Retinal pigment epithelial cell (primary cell): Measurements from ENCODE around the gene RPGRIP1L.

ENCODE experiments used
- DNase-seq: peaks from one replicate; pipeline ENCODE4 v3.0.0-alpha.2; 2010; ENCODE audit warnings: low read depth
- H3K4me3 ChIP-seq: 2 replicates; pipeline ENCODE4 v1.5.1; 2011; ENCODE audit warnings: mild to moderate bottlenecking, low read length, control low read depth, moderate library complexity
- TF ChIP-seq, protein P1 (sequence below): conservative IDR thresholded peaks from 2 replicates; pipeline ENCODE4 v1.5.1; 2011; ENCODE audit warnings: low read depth, low read length, control low read depth, inconsistent platforms

The RPGRIP1L gene

DNA sequence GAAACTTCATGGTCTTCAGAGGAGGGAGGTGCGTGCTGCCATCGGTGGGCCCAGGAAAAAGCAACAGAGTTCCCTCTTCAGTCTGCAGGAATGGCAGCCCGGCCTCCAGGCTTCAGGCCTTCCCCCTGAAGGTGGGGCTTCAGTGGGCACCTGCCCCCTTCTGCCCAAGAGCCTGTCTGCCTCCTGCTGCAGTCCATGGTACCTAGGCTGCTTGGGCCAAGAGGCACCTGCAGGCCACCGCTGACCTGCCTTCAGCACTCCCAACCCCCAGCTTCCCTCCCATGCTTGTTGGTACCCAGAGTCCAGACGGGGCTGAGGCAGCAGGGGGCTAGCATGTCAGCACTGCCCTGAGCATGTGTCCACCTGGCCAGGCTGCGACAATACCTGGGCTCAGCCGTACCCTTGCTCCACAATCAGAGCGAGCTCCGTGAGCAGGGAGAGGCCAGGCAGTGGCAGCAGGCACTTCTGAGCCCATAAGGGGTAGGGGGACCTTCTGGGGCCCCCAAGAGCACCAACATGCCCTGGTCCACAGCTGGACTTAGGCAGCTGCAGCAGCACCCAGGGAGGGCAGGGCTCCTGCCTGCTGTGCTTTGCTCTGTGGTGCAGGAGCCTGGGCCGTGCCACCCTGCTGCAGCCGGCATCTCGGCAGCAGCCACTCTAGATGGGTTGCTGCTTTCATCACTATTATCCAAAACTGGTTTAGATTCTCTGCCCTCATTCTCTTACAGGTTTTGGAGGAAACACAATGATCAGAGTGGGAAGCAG lies 123.4 kb downstream of the RPGRIP1L start:
- DNase-seq = no peak
- H3K4me3 ChIP-seq = no peak overlapping the region
- TF ChIP-seq, protein P1, sequence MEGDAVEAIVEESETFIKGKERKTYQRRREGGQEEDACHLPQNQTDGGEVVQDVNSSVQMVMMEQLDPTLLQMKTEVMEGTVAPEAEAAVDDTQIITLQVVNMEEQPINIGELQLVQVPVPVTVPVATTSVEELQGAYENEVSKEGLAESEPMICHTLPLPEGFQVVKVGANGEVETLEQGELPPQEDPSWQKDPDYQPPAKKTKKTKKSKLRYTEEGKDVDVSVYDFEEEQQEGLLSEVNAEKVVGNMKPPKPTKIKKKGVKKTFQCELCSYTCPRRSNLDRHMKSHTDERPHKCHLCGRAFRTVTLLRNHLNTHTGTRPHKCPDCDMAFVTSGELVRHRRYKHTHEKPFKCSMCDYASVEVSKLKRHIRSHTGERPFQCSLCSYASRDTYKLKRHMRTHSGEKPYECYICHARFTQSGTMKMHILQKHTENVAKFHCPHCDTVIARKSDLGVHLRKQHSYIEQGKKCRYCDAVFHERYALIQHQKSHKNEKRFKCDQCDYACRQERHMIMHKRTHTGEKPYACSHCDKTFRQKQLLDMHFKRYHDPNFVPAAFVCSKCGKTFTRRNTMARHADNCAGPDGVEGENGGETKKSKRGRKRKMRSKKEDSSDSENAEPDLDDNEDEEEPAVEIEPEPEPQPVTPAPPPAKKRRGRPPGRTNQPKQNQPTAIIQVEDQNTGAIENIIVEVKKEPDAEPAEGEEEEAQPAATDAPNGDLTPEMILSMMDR = no peak

DNA sequence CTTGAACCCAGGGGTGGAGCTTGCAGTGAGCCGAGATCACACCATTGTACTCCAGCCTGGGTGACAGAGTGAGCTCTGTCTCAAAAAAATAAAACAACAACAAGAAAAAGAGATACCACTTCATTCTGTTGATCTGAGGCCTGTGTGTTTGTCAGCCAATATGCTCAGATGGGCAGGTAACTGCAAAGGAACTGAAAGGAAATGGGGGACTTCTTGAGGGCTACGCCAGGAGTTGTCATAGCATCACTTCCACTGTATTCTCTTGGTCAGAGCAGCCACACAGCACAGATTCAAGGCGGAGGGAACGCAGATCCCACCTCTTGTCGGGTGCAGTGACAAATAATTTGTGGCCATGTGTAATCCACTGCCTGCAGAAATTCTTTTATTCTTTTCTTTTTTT lies 126.8 kb downstream of the RPGRIP1L start:
- no peak for DNase-seq
- TF ChIP-seq, protein P1 = no peak
- H3K4me3 ChIP-seq = no peak overlapping the region

DNA sequence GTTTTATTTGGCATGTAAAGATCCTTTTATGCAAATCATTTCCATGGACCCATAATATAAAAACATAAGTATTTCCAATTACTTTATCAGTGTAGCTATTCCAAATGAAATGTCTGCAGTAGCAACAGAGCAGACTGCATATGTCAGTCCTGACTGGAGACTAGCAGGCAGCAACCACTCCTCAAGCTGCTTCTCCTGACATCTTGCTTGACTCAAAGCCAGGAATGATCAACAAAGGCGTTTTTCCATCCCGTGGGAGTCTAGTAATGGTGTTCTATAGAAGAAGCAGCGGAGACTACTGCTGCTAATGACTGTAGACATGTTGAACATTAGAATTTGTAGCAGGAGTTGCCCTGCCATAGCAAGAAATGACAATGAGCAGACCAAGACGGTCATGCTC lies 127.4 kb downstream of the RPGRIP1L start:
- TF ChIP-seq, protein P1 = no peak
- H3K4me3 ChIP-seq = no peak overlapping the region

DNA sequence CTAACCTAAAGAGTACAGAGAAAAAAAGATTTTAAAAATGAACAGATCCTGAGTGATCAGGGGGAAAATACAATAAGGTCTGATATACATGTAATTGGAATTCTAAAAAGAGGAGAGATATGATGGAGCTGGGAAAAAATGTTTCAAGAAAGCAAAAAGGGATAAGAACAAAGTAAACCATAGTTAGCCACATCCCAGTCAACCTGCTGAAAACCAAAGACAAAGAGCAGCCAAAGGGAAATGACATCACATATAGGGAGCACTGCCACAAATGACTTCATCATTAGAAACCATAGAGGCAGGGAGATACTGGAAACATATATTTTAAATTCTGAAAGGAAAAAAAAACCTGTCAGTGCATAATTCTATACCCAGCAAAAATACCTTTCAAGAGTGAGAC lies 131.9 kb downstream of the RPGRIP1L start:
- no peak overlapping the region for H3K4me3 ChIP-seq
- TF ChIP-seq, protein P1 = no peak
- no peak for DNase-seq

More for the DNA sequence above, 127.4 kb downstream of the RPGRIP1L start:
- DNase-seq = no peak

DNA sequence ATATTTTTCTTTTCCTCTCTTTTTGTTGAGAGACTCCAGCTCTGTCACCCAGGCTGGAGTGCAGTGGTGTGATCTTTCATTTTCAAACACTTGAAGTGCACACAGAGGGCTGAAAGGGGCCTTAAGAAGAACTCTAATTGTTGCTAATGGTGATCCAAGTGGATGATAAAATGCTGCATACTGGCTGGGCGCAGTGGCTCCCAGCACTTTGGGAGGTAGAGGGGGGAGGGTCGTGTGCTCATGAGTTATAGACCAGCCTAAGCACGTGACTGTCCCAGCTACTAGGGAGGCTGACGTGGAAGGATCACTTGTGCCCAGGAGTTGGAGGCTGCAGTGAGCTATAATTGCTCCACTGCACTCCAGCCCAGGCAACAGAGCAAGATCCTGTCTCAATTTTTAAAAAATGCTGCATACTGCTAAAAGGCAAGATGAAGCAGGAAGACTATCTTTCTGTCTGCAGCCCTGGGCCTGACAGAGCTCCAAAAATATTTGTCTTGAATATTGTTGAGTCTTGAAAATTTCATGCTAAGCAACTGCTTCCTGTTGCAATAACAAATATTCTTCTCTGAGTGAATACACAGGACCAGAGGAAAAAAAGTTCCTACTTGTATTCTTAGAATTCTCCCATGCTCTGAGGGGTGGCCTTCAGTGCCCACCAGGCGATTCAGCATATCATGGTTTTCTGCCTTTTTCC lies 137.0 kb downstream of the RPGRIP1L start:
- H3K4me3 ChIP-seq = no peak overlapping the region
- TF ChIP-seq, protein P1 = no peak
- DNase-seq = no peak

DNA sequence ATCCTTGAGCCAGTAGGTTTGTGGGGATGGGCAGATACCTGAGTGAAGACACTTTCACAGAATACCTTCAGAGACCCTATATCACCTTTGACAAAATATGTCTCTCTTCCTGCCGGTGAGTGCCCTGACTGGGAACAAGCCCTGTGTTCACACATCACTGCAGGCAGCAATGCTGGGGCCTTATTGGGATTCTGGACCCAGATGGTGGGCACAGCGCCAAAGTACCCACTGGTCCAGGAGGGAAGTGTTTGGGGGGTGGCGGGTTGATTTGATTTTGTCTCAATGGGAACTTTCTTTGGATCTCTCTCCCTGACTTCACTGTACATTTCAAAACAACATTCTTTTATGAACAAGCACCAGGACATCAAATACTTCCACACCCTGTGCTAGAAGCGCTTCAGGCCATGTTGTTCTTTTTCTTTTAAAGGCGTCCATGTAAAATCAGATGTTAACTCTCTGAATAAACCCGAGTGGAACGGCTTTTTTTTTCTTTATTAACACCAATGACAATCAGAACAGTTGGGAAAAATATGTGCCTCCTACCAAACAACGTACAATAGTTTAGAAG lies 138.3 kb downstream of the RPGRIP1L start:
- TF ChIP-seq, protein P1 = no peak
- DNase-seq = no peak
- no peak overlapping the region for H3K4me3 ChIP-seq
